Parathyroid adenoma (tissue), 2 donors: ENCODE data around the gene VDR.

Experiments used
- H2AFZ ChIP-seq: fragments of 300-600 bp; sonication (generic); one replicate; pipeline ENCODE4 v1.7.0; 2017; ENCODE audit warnings: antibody characterized with exemption, mild to moderate bottlenecking
- H3K27ac ChIP-seq: fragments of 300-600 bp; sonication (generic); one replicate; pipeline ENCODE4 v1.7.0; 2017
- H3K27me3 ChIP-seq: fragments of 300-600 bp; sonication (generic); one replicate; pipeline ENCODE4 v1.7.0; 2017; ENCODE audit warnings: low read length; ENCODE audit not compliant: control insufficient read depth, insufficient read depth
- H3K36me3 ChIP-seq: fragments of 300-600 bp; sonication (generic); one replicate; pipeline ENCODE4 v1.7.0; 2017; ENCODE audit warnings: low read length; ENCODE audit not compliant: control insufficient read depth, insufficient read depth
- H3K4me1 ChIP-seq: fragments of 300-600 bp; sonication (generic); one replicate; pipeline ENCODE4 v1.7.0; 2017; ENCODE audit warnings: control low read depth
- H3K4me2 ChIP-seq: fragments of 300-600 bp; sonication (generic); one replicate; pipeline ENCODE4 v1.7.0; 2017; ENCODE audit warnings: low read length
- H3K4me3 ChIP-seq: fragments of 300-600 bp; sonication (generic); one replicate; pipeline ENCODE4 v1.7.0; 2017; ENCODE audit warnings: low read depth, low read length
- H3K79me2 ChIP-seq: fragments of 300-600 bp; sonication (generic); one replicate; pipeline ENCODE4 v1.7.0; 2017; ENCODE audit warnings: control low read depth
- H3K9ac ChIP-seq: fragments of 300-600 bp; sonication (generic); one replicate; pipeline ENCODE4 v1.7.0; 2017; ENCODE audit warnings: mild to moderate bottlenecking
- H3K9me3 ChIP-seq: fragments of 300-600 bp; sonication (generic); one replicate; pipeline ENCODE4 v1.7.0; 2017; ENCODE audit warnings: low read length; ENCODE audit not compliant: control insufficient read depth
- CTCF ChIP-seq: fragments of 300-600 bp; sonication (generic); IDR thresholded peaks from one replicate; pipeline ENCODE4 v1.7.0; 2017; ENCODE audit warnings: antibody characterized with exemption, mild to moderate bottlenecking
- donor health status: primary hyperparathyroidism.

The VDR gene

GRCh38 chr12:47904713-47905709 is at the start of gene VDR:
Gene VDR, minus strand, starts transcription at chr12:47904994. Its CDS starts 25,881 bp downstream, at chr12:47879113.
- peaks cover 21% of the 10 kb centered on the region for H3K4me1 ChIP-seq
- TF ChIP-seq CTCF, result peak; percentile 77
- H2AFZ ChIP-seq, result peak within 1 kb of the TSS; percentile 88
- peaks cover 47% of the 10 kb centered on the region for H3K79me2 ChIP-seq
- H3K9ac ChIP-seq, result peak within 1 kb of the TSS; percentile 84
- peak within 1 kb of the TSS; percentile 88 for H3K4me3 ChIP-seq
- peak within 1 kb of the TSS; percentile 92 for H3K4me2 ChIP-seq
- peak within 1 kb of the TSS; percentile 96 for H3K27ac ChIP-seq
- H3K9me3 ChIP-seq, result no peaks in the 10 kb centered on the region
- H3K36me3 ChIP-seq, result no peaks in the 10 kb centered on the region
- H3K27me3 ChIP-seq, result no peaks in the 10 kb centered on the region

- TF ChIP-seq CTCF, result no peak
- H3K9me3 ChIP-seq, result no peaks in the 10 kb centered on the region
- no peaks in the 10 kb centered on the region for H3K27me3 ChIP-seq
- H3K9ac ChIP-seq, result no peak overlapping the region
- no peak overlapping the region for H2AFZ ChIP-seq
- H3K36me3 ChIP-seq, result no peaks in the 10 kb centered on the region
- no peak overlapping the region for H3K27ac ChIP-seq
- H3K4me1 ChIP-seq, result peaks cover 3% of the 10 kb centered on the region
- H3K4me2 ChIP-seq, result no peak overlapping the region
- H3K79me2 ChIP-seq, result no peaks in the 10 kb centered on the region
- no peak overlapping the region for H3K4me3 ChIP-seq
Observed at GRCh38 chr12:47954058-47954457, 49.3 kb upstream of the VDR start.

GRCh38 chr12:47950856-47951468 is 46.2 kb upstream of the VDR start:
- H3K27ac ChIP-seq, result no peak overlapping the region
- no peaks in the 10 kb centered on the region for H3K27me3 ChIP-seq
- no peak overlapping the region for H3K4me2 ChIP-seq
- H3K9me3 ChIP-seq, result no peaks in the 10 kb centered on the region
- no peaks in the 10 kb centered on the region for H3K36me3 ChIP-seq
- H2AFZ ChIP-seq, result no peak overlapping the region
- no peak overlapping the region for H3K4me3 ChIP-seq
- no peak for TF ChIP-seq CTCF
- H3K79me2 ChIP-seq, result no peaks in the 10 kb centered on the region
- H3K4me1 ChIP-seq, result peaks cover 31% of the 10 kb centered on the region
- no peak overlapping the region for H3K9ac ChIP-seq

GRCh38 chr12:47949441-47950341 is 44.9 kb upstream of the VDR start:
- H3K4me1 ChIP-seq, result peaks cover 41% of the 10 kb centered on the region
- no peak overlapping the region for H3K9ac ChIP-seq
- peak; percentile 92 for TF ChIP-seq CTCF
- H3K4me3 ChIP-seq, result no peak overlapping the region
- H3K4me2 ChIP-seq, result no peak overlapping the region
- no peaks in the 10 kb centered on the region for H3K27me3 ChIP-seq
- H3K36me3 ChIP-seq, result no peaks in the 10 kb centered on the region
- H3K9me3 ChIP-seq, result no peaks in the 10 kb centered on the region
- H3K79me2 ChIP-seq, result no peaks in the 10 kb centered on the region
- peak overlapping the region; percentile 66 for H2AFZ ChIP-seq
- H3K27ac ChIP-seq, result peak overlapping the region; percentile 46
